ENCODE results near the gene APOBEC2. TPM values are rescaled to one million over a fixed set of nuclear protein-coding genes. Genes with fewer than 3 reads are reported as not detected.

APOBEC2 gene
- total RNA-seq, 1 donor from 2014 or later, result 664 TPM

DNA sequence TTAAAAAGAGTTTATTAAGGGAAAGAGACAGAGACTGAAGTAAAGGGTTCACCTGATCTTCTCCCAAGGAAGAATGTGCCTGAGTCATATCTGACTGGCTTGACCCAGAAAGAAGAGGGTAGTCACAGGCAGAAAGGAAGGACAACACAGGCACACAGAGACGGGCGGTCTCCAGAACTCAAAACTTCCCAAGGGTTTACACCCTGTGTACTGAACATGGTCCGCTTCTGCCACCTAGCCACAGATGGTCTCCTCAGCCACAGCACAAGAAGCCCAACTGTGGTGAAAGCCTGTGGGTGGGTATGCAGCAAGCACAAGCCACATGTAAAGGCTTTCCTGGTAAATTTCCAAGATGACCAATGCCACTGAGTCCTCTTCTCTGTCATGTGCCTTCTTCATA, 31.2 kb upstream of the APOBEC2 start:
- Histone ChIP-seq H3K9ac (ENCODE audit: low read depth in 1 of 3, low read length in 3 of 3) (no peak overlapping the region), H3K4me3 (ENCODE audit: low read length in 3 of 3) (no peak overlapping the region), H3K36me3 (ENCODE audit: control insufficient read depth in 3 of 3, insufficient read depth in 3 of 3, low read length in 3 of 3) (peaks cover 0 to 4% (median 0%) of the 10 kb centered on the region in 3 donors), H3K27ac (ENCODE audit: low read depth, low read length) (no peak overlapping the region), H3K4me1 (ENCODE audit: control insufficient read depth in 3 of 3, insufficient read depth in 3 of 3, low read length in 3 of 3) (peaks cover 0 to 4% (median 2%) of the 10 kb centered on the region in 3 donors), H3K27me3 (ENCODE audit: control insufficient read depth in 3 of 3, insufficient read depth in 3 of 3, low read length in 3 of 3) (no peaks in the 10 kb centered on the region), H3K9me3 (ENCODE audit: control insufficient read depth in 3 of 3, low read length in 3 of 3) (no peaks in the 10 kb centered on the region)

DNA sequence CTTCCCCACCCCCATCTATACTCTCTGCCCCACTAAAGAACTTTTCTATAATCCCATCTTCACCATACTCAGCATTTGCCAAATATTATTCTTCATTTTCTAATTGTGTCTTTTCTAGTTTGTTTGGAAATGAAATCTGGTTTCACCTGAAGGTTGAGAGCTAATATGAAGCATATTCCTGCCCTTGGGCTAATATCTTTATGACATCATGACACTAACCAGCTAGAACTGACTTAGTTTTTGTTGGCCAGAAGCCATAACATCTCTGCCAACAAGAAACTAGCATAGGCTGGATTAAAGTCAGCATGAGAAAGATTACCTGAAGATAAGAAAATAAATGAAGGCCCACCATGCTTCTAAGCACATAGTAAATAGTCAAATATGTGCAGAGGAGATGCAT, 30.7 kb upstream of the APOBEC2 start:
- Histone ChIP-seq H3K36me3 (ENCODE audit: control insufficient read depth in 3 of 3, insufficient read depth in 3 of 3, low read length in 3 of 3) (peaks cover 0 to 4% (median 0%) of the 10 kb centered on the region in 3 donors), H3K4me3 (ENCODE audit: low read length in 3 of 3) (no peak overlapping the region), H3K4me1 (ENCODE audit: control insufficient read depth in 3 of 3, insufficient read depth in 3 of 3, low read length in 3 of 3) (peaks cover 4 to 6% (median 5%) of the 10 kb centered on the region in 3 donors), H3K27ac (ENCODE audit: low read depth, low read length) (no peak overlapping the region), H3K9ac (ENCODE audit: low read depth in 1 of 3, low read length in 3 of 3) (no peak overlapping the region), H3K9me3 (ENCODE audit: control insufficient read depth in 3 of 3, low read length in 3 of 3) (no peaks in the 10 kb centered on the region), H3K27me3 (ENCODE audit: control insufficient read depth in 3 of 3, insufficient read depth in 3 of 3, low read length in 3 of 3) (no peaks in the 10 kb centered on the region)

- Histone ChIP-seq H3K9me3 (ENCODE audit: control insufficient read depth in 3 of 3, low read length in 3 of 3) (no peaks in the 10 kb centered on the region), H3K27me3 (ENCODE audit: control insufficient read depth in 3 of 3, insufficient read depth in 3 of 3, low read length in 3 of 3) (no peaks in the 10 kb centered on the region), H3K9ac (ENCODE audit: low read depth in 1 of 3, low read length in 3 of 3) (no peak overlapping the region), H3K36me3 (ENCODE audit: control insufficient read depth in 3 of 3, insufficient read depth in 3 of 3, low read length in 3 of 3) (peaks cover 0 to 4% (median 0%) of the 10 kb centered on the region in 3 donors), H3K27ac (ENCODE audit: low read depth, low read length) (no peak overlapping the region), H3K4me1 (ENCODE audit: control insufficient read depth in 3 of 3, insufficient read depth in 3 of 3, low read length in 3 of 3) (peaks cover 9 to 13% (median 11%) of the 10 kb centered on the region in 3 donors), H3K4me3 (ENCODE audit: low read length in 3 of 3) (no peak overlapping the region)
These were observed 29.9 kb upstream of the APOBEC2 start for GRCh38 chr6:41023114-41023513.

DNA sequence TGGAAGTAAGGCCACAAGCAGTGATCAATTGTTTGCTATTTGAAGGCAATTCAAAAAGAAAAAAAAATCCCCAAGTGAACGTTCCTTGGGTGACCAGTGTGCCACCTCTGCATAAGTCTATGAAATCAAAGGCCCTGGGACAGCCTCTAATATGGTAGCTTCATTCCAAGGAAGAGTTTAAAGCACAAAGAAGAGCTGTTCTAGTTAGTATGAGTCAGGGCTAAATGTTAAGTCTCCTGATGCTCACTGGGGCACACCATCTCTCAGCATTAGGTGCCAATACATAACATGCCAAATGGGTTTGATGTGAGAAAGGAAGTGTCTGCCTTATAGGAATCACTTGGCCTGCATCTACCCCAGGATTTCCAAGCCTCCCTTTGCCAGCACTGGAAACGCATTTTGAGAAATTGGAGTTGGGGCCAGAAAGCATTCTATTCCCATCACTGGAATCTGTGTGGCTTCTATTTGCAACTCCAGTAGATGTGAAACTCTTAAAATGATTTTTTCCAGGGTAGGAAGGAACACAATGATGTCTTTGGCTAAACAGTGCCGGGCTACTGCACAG, 27.0 kb upstream of the APOBEC2 start:
- Histone ChIP-seq H3K9me3 (ENCODE audit: control insufficient read depth in 3 of 3, low read length in 3 of 3) (no peaks in the 10 kb centered on the region), H3K4me3 (ENCODE audit: low read length in 3 of 3) (no peak overlapping the region), H3K27me3 (ENCODE audit: control insufficient read depth in 3 of 3, insufficient read depth in 3 of 3, low read length in 3 of 3) (no peaks in the 10 kb centered on the region), H3K27ac (ENCODE audit: low read depth, low read length) (no peak overlapping the region), H3K36me3 (ENCODE audit: control insufficient read depth in 3 of 3, insufficient read depth in 3 of 3, low read length in 3 of 3) (peaks cover 0 to 4% (median 0%) of the 10 kb centered on the region in 3 donors), H3K9ac (ENCODE audit: low read depth in 1 of 3, low read length in 3 of 3) (no peak overlapping the region), H3K4me1 (ENCODE audit: control insufficient read depth in 3 of 3, insufficient read depth in 3 of 3, low read length in 3 of 3) (peaks cover 16 to 22% (median 19%) of the 10 kb centered on the region in 3 donors)

DNA sequence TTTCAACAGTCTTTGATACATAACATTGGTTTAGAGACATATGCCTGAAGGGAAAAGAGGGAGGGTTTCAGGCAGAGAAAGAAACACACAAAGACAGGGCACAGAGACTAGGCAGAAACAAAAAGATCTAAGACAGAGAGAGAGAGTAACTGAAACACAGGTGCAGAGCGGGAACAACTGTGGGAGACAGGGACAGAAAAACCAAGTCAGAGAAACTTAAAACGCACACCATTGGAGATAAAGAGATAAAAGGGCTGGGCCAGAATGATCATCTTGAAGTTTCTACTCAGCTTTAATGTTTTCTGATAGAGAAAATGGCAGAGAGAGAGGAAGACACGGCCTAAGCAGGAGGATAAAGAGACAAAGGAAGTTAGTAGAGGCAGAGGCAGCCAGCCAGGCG, 25.8 kb upstream of the APOBEC2 start:
- Histone ChIP-seq H3K27me3 (ENCODE audit: control insufficient read depth in 3 of 3, insufficient read depth in 3 of 3, low read length in 3 of 3) (no peaks in the 10 kb centered on the region), H3K9me3 (ENCODE audit: control insufficient read depth in 3 of 3, low read length in 3 of 3) (no peaks in the 10 kb centered on the region), H3K36me3 (ENCODE audit: control insufficient read depth in 3 of 3, insufficient read depth in 3 of 3, low read length in 3 of 3) (peaks cover 0 to 4% (median 0%) of the 10 kb centered on the region in 3 donors), H3K27ac (ENCODE audit: low read depth, low read length) (peak overlapping the region; percentile 43), H3K4me3 (ENCODE audit: low read length in 3 of 3) (peak overlapping the region; percentile 73 to 86 (median 80)), H3K9ac (ENCODE audit: low read depth in 1 of 3, low read length in 3 of 3) (peak overlapping the region; percentile 81 to 93 (median 84)), H3K4me1 (ENCODE audit: control insufficient read depth in 3 of 3, insufficient read depth in 3 of 3, low read length in 3 of 3) (peaks cover 16 to 19% (median 18%) of the 10 kb centered on the region in 3 donors)

- Histone ChIP-seq H3K9me3 (ENCODE audit: control insufficient read depth in 3 of 3, low read length in 3 of 3) (no peaks in the 10 kb centered on the region), H3K27me3 (ENCODE audit: control insufficient read depth in 3 of 3, insufficient read depth in 3 of 3, low read length in 3 of 3) (no peaks in the 10 kb centered on the region), H3K4me3 (ENCODE audit: low read length in 3 of 3) (peak overlapping the region; percentile 73 to 86 (median 80)), H3K36me3 (ENCODE audit: control insufficient read depth in 3 of 3, insufficient read depth in 3 of 3, low read length in 3 of 3) (peaks cover 0 to 4% (median 0%) of the 10 kb centered on the region in 3 donors), H3K4me1 (ENCODE audit: control insufficient read depth in 3 of 3, insufficient read depth in 3 of 3, low read length in 3 of 3) (peaks cover 16 to 19% (median 18%) of the 10 kb centered on the region in 3 donors), H3K27ac (ENCODE audit: low read depth, low read length) (peak overlapping the region; percentile 43), H3K9ac (ENCODE audit: low read depth in 1 of 3, low read length in 3 of 3) (peak overlapping the region; percentile 81 to 93 (median 84))
These were observed 25.0 kb upstream of the APOBEC2 start for GRCh38 chr6:41027799-41028560.

DNA sequence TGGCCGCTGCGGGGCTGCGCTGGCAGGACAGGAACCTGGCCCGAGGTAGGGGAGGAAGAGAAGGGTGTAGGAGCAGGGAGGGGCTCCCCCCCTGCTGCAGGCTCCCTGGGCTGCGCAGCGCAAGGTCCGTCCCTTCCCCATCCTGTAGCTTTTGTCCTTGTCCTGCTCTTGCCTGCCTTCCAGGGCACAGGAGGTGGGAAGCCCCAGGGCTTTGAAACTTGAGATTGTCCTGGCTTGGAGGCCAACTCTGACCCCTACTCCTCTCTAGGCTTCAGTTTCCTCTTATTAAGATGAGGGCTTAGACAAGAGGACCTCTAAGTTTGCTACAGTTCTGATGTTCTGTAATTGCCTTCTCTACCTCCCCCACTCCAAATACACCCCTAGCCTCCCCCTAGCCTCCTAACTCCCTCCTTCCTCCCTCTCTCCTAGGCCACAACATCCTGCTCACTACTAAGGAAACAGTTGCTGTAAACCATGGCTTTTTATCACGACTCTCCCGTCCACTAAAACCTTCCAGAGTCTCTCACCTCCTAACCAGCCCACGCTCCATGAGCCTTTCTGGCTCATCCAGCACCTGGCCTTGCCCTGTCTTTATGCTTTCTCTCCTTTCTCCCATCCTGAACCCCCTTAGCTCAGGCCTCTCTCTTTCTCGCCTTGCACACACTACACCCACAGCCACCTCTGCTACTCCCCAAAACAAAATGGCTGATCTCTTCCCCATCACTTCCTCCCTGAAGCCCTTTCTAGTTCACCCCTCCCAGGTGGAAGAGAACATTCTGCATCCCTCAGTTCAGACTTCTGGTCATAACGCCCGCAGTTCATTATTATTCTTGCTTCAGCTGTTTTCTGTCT, 24.2 kb upstream of the APOBEC2 start:
- H3K9me3 ChIP-seq (ENCODE audit: control insufficient read depth in 3 of 3, low read length in 3 of 3), result no peaks in the 10 kb centered on the region
- peak overlapping the region; percentile 43 for H3K27ac ChIP-seq (ENCODE audit: low read depth, low read length)
- peaks cover 16 to 19% (median 18%) of the 10 kb centered on the region in 3 donors for H3K4me1 ChIP-seq (ENCODE audit: control insufficient read depth in 3 of 3, insufficient read depth in 3 of 3, low read length in 3 of 3)
- peaks cover 0 to 4% (median 0%) of the 10 kb centered on the region in 3 donors for H3K36me3 ChIP-seq (ENCODE audit: control insufficient read depth in 3 of 3, insufficient read depth in 3 of 3, low read length in 3 of 3)
- peak overlapping the region; percentile 78 to 93 (median 81) for H3K9ac ChIP-seq (ENCODE audit: low read depth in 1 of 3, low read length in 3 of 3)
- no peaks in the 10 kb centered on the region for H3K27me3 ChIP-seq (ENCODE audit: control insufficient read depth in 3 of 3, insufficient read depth in 3 of 3, low read length in 3 of 3)
- H3K4me3 ChIP-seq (ENCODE audit: low read length in 3 of 3), result peak overlapping the region; percentile 73 to 86 (median 80)

DNA sequence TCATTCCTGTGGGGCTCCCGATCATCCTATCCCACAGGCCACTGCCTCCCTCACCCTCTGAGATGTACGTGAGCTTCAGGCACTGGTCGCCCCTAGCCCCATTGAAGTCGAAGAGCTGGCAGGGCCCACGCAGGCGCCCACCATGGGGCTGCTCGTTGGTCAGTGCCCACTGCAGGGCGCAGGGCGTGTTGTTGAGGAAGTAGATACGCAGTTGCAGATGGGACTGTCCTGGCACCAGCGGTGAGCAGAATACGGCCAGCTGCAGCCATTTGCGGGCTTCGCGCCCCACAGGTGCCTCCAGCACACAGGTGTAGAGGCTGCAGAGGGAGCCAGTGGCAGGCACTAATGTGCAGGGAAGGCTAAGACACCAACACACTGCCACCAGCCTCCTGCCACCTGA, 20.2 kb upstream of the APOBEC2 start:
- H3K27ac ChIP-seq (ENCODE audit: low read depth, low read length), result no peak overlapping the region
- no peaks in the 10 kb centered on the region for H3K9me3 ChIP-seq (ENCODE audit: control insufficient read depth in 3 of 3, low read length in 3 of 3)
- no peaks in the 10 kb centered on the region for H3K27me3 ChIP-seq (ENCODE audit: control insufficient read depth in 3 of 3, insufficient read depth in 3 of 3, low read length in 3 of 3)
- no peaks in the 10 kb centered on the region for H3K36me3 ChIP-seq (ENCODE audit: control insufficient read depth in 3 of 3, insufficient read depth in 3 of 3, low read length in 3 of 3)
- peaks cover 7 to 11% (median 9%) of the 10 kb centered on the region in 3 donors for H3K4me1 ChIP-seq (ENCODE audit: control insufficient read depth in 3 of 3, insufficient read depth in 3 of 3, low read length in 3 of 3)
- H3K4me3 ChIP-seq (ENCODE audit: low read length in 3 of 3), result no peak overlapping the region
- no peak overlapping the region for H3K9ac ChIP-seq (ENCODE audit: low read depth in 1 of 3, low read length in 3 of 3)

- no peak overlapping the region for H3K27ac ChIP-seq (ENCODE audit: low read depth, low read length)
- H3K4me3 ChIP-seq (ENCODE audit: low read length in 3 of 3), result no peak overlapping the region
- H3K4me1 ChIP-seq (ENCODE audit: control insufficient read depth in 3 of 3, insufficient read depth in 3 of 3, low read length in 3 of 3), result peaks cover 2 to 3% (median 3%) of the 10 kb centered on the region in 3 donors
- no peaks in the 10 kb centered on the region for H3K36me3 ChIP-seq (ENCODE audit: control insufficient read depth in 3 of 3, insufficient read depth in 3 of 3, low read length in 3 of 3)
- no peaks in the 10 kb centered on the region for H3K9me3 ChIP-seq (ENCODE audit: control insufficient read depth in 3 of 3, low read length in 3 of 3)
- no peak overlapping the region for H3K9ac ChIP-seq (ENCODE audit: low read depth in 1 of 3, low read length in 3 of 3)
- no peaks in the 10 kb centered on the region for H3K27me3 ChIP-seq (ENCODE audit: control insufficient read depth in 3 of 3, insufficient read depth in 3 of 3, low read length in 3 of 3)
These were observed 19.2 kb upstream of the APOBEC2 start for GRCh38 chr6:41033776-41034175.

Measured in skeletal muscle tissue (tissue), 4 donors.